Loucy (cell line): Measurements from ENCODE around the gene GPI.

Experiments
- H2AFZ ChIP-seq: fragments of 200-600 bp; sonication (generic); 2 replicates; pipeline ENCODE4 v1.6.0; 2016; ENCODE audit warnings: antibody characterized with exemption, mild to moderate bottlenecking, low read length, moderate library complexity
- H3F3A ChIP-seq: fragments of 200-600 bp; 2 replicates; pipeline ENCODE4 v1.6.0; 2016; ENCODE audit warnings: antibody characterized with exemption, low read depth, mild to moderate bottlenecking
- H3K27me3 ChIP-seq: fragments of 200-600 bp; sonication (generic); 2 replicates; pipeline ENCODE4 v1.6.1; 2014; ENCODE audit warnings: low read length, mild to moderate bottlenecking; ENCODE audit not compliant: insufficient read depth, poor library complexity, severe bottlenecking
- H3K36me3 ChIP-seq: fragments of 200-600 bp; sonication (generic); 2 replicates; pipeline ENCODE4 v1.6.1; 2016; ENCODE audit warnings: low read length; ENCODE audit not compliant: insufficient read depth
- H3K4me1 ChIP-seq: fragments of 200-600 bp; sonication (generic); 2 replicates; pipeline ENCODE4 v1.5.1; 2014; ENCODE audit warnings: low read length, mild to moderate bottlenecking; ENCODE audit not compliant: insufficient read depth, poor library complexity, severe bottlenecking
- H3K4me2 ChIP-seq: fragments of 200-600 bp; sonication (generic); 2 replicates; pipeline ENCODE4 v1.6.0; 2014; ENCODE audit warnings: antibody characterized with exemption, low read length, low read depth, mild to moderate bottlenecking; ENCODE audit not compliant: poor library complexity, severe bottlenecking
- H3K4me3 ChIP-seq: fragments of 200-600 bp; sonication (generic); 2 replicates; pipeline ENCODE4 v1.5.1; 2014; ENCODE audit warnings: low read length, mild to moderate bottlenecking, mixed read lengths; ENCODE audit not compliant: poor library complexity, severe bottlenecking
- H3K79me2 ChIP-seq: fragments of 200-600 bp; sonication (generic); 2 replicates; pipeline ENCODE4 v1.6.1; 2014; ENCODE audit warnings: low read length; ENCODE audit not compliant: insufficient read depth
- H3K9ac ChIP-seq: fragments of 200-600 bp; sonication (generic); 2 replicates; pipeline ENCODE4 v1.6.0; 2014; ENCODE audit warnings: mild to moderate bottlenecking, low read depth, low read length, moderate library complexity; ENCODE audit not compliant: poor library complexity, severe bottlenecking
- H3K9me2 ChIP-seq: fragments of 200-600 bp; sonication (generic); replicated peaks from 2 replicates; pipeline ENCODE4 v1.6.1; 2016; ENCODE audit warnings: low read depth, low read length, mixed read lengths
- H3K9me3 ChIP-seq: fragments of 200-600 bp; sonication (generic); 2 replicates; pipeline ENCODE4 v1.6.1; 2014; ENCODE audit warnings: mild to moderate bottlenecking, antibody characterized with exemption, low read length, low read depth; ENCODE audit not compliant: insufficient read depth
- H4K20me1 ChIP-seq: fragments of 200-600 bp; sonication (generic); 2 replicates; pipeline ENCODE4 v1.6.0; 2014; ENCODE audit warnings: antibody characterized with exemption, low read length, mild to moderate bottlenecking; ENCODE audit not compliant: insufficient read depth, poor library complexity, severe bottlenecking
- CTCF ChIP-seq: fragments of 200-600 bp; sonication (generic); conservative IDR thresholded peaks from 2 replicates; pipeline ENCODE4 v1.5.1; 2014; ENCODE audit warnings: mild to moderate bottlenecking, antibody characterized with exemption, low read length
- EZH2phosphoT487 ChIP-seq: fragments of 200-600 bp; IDR thresholded peaks from 2 replicates; pipeline ENCODE4 v1.6.1; 2018; ENCODE audit warnings: antibody characterized with exemption, mild to moderate bottlenecking, moderate library complexity, borderline replicate concordance

The GPI gene

GRCh38 chr19:34448191-34448590 lies 83.2 kb downstream of the GPI start:
- no peak overlapping the region for H2AFZ ChIP-seq
- H3K4me2 ChIP-seq: no peak overlapping the region
- no peaks in the 10 kb centered on the region for H3K4me1 ChIP-seq
- no peaks in the 10 kb centered on the region for H3K9me3 ChIP-seq
- H3K4me3 ChIP-seq: no peak overlapping the region
- H4K20me1 ChIP-seq: peaks cover 29% of the 10 kb centered on the region
- no peaks in the 10 kb centered on the region for H3K9me2 ChIP-seq
- H3K27me3 ChIP-seq: no peaks in the 10 kb centered on the region
- peaks cover 91% of the 10 kb centered on the region for H3K36me3 ChIP-seq
- TF ChIP-seq CTCF: no peak
- no peak for TF ChIP-seq EZH2phosphoT487
- H3K79me2 ChIP-seq: peaks cover 10% of the 10 kb centered on the region; the same call in 1 of the 2 replicates
- H3K9ac ChIP-seq: no peak overlapping the region
- no peaks in the 10 kb centered on the region for H3F3A ChIP-seq
